H1 (cell line): ENCODE results near the gene DIPK1A. TPM values are rescaled to one million over a fixed set of nuclear protein-coding genes. Genes with fewer than 3 reads are reported as not detected.

ENCODE experiments used
- polyA plus RNA-seq, 7 experiments: library from polyadenylated mRNA; depleted of rRNA in 3 of 7; stranded (reverse) in 5 of 7; unstranded in 2 of 7; fragments of >200 nt in 5 of 7; fragments of 200-250 nt in 2 of 7; gene quantifications; 1 replicate in 5 of 7; 2 replicates in 1 of 7; 4 replicates in 1 of 7; pipeline versions ENCODE4 v1.2.1 to v1.2.3, GENCODE V29; 2011 to 2013; ENCODE audit warnings: missing spikeins in 2 of 7, mixed read lengths in 2 of 7
- total RNA-seq: library from RNA; stranded (reverse); fragmentation: NEBNext Ultra II Directional; extraction: Animal tissue kit (Norgen Biotek cat#: 25700); gene quantifications from 2 replicates; pipeline ENCODE4 v1.2.1, GENCODE V29; 2021
- TF ChIP-seq, protein P1 (sequence below): IDR thresholded peaks from 2 replicates; pipeline ENCODE4 v1.6.1; 2011; ENCODE audit warnings: low read length, improper control_type of control experiment
- TF ChIP-seq, protein P2 (sequence below): IDR thresholded peaks from 2 replicates; pipeline ENCODE4 v1.6.1; 2012; ENCODE audit warnings: low read length, inconsistent platforms

DIPK1A gene
- total and polyA plus RNA-seq, 2 of the 8 experiments (the other 6 are each of a cell fraction or from before 2014, with no cell fraction given) = 2.5 to 5.0 TPM

DNA sequence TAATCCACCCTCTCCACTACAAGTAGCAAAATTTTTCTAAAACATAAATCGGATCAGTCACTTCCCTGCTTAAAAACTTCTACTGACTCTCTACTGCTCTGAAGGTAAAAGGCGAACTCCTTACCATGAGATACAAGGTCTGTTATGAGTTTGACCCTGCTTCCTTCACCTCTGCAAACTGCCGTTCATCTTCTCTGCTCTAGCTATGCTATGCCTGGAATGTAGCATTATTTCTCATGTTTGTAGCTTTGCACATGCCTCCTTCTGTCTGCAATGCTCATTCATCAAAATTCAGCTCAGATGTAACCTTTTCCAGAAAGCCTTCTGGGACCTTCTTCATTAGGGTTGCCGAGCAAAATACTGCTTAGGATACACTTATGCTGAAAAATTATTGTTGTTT is 98.7 kb downstream of the DIPK1A start (continued):
- TF ChIP-seq, protein P1, sequence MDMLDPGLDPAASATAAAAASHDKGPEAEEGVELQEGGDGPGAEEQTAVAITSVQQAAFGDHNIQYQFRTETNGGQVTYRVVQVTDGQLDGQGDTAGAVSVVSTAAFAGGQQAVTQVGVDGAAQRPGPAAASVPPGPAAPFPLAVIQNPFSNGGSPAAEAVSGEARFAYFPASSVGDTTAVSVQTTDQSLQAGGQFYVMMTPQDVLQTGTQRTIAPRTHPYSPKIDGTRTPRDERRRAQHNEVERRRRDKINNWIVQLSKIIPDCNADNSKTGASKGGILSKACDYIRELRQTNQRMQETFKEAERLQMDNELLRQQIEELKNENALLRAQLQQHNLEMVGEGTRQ = no peak
- TF ChIP-seq, protein P2, sequence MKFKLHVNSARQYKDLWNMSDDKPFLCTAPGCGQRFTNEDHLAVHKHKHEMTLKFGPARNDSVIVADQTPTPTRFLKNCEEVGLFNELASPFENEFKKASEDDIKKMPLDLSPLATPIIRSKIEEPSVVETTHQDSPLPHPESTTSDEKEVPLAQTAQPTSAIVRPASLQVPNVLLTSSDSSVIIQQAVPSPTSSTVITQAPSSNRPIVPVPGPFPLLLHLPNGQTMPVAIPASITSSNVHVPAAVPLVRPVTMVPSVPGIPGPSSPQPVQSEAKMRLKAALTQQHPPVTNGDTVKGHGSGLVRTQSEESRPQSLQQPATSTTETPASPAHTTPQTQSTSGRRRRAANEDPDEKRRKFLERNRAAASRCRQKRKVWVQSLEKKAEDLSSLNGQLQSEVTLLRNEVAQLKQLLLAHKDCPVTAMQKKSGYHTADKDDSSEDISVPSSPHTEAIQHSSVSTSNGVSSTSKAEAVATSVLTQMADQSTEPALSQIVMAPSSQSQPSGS = no peak
